Right lobe of liver (tissue), 4 donors: ENCODE data around the gene SLC39A1.

Experiments used
- POLR2A ChIP-seq: fragments of 450-650 bp; IDR thresholded peaks from one replicate; pipeline ENCODE4 v1.6.1; 2017; ENCODE audit warnings: antibody characterized with exemption, mild to moderate bottlenecking
- TF ChIP-seq, protein P1 (sequence below), 4 donors: fragments of 200-600 bp in 3 of 4; fragments of 450-650 bp in 1 of 4; IDR thresholded peaks; one replicate each; pipeline versions ENCODE4 v1.5.1 to v1.8.0; 2016 to 2022; ENCODE audit warnings: antibody characterized with exemption in 4 of 4, mild to moderate bottlenecking in 2 of 4
- donor health status: DM: no; HTN: no; CAD: no.
- donor health status: DM: no; HTN: no; CAD: no.
- donor health status: DM: no; HTN: yes; CAD: no.

DNA sequence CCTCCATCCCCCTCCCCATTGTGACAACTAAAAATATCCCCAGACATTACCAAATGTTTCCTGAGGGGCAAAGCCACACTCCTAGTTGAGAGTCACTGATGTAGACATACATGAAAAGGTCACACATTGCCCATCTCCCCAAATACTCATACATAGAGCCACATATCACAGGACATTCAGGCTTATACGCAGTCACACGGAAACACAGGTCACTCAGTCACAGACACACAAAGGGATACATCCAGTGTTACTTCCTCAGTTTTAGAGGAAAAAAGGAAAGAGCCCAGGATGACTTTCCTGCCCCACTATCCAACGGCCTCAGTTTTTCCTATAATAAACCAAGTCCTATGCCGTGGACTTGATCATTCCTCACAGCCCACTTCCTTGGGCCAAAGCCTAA lies 1.9 kb downstream of the SLC39A1 start:
- TF ChIP-seq, protein P1, sequence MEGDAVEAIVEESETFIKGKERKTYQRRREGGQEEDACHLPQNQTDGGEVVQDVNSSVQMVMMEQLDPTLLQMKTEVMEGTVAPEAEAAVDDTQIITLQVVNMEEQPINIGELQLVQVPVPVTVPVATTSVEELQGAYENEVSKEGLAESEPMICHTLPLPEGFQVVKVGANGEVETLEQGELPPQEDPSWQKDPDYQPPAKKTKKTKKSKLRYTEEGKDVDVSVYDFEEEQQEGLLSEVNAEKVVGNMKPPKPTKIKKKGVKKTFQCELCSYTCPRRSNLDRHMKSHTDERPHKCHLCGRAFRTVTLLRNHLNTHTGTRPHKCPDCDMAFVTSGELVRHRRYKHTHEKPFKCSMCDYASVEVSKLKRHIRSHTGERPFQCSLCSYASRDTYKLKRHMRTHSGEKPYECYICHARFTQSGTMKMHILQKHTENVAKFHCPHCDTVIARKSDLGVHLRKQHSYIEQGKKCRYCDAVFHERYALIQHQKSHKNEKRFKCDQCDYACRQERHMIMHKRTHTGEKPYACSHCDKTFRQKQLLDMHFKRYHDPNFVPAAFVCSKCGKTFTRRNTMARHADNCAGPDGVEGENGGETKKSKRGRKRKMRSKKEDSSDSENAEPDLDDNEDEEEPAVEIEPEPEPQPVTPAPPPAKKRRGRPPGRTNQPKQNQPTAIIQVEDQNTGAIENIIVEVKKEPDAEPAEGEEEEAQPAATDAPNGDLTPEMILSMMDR (IDR thresholded peaks at IDR 0.05): no peak
- no peak for TF ChIP-seq POLR2A
